Breast epithelium (tissue), 4 donors: Measurements from ENCODE around the gene FAM78A. TPM values are rescaled to one million over a fixed set of nuclear protein-coding genes. Genes with fewer than 3 reads are reported as not detected.

Experiments used
- DNase-seq, 2 donors: peaks; one replicate each; pipeline ENCODE4 v3.0.0-alpha.2; 2019; ENCODE audit warnings: low spot score in 2 of 2
- H3K27ac ChIP-seq, 2 donors: fragments of 200-600 bp; sonication (generic) in 1 of 2; one replicate each; pipeline ENCODE4 v1.5.1; 2016 to 2019; ENCODE audit warnings: mild to moderate bottlenecking in 1 of 2
- H3K27me3 ChIP-seq, 2 donors: fragments of 200-600 bp; sonication (generic) in 1 of 2; one replicate each; pipeline versions ENCODE4 v1.5.1 to v1.6.0; 2017 to 2019; ENCODE audit warnings: control low read depth in 1 of 2, mild to moderate bottlenecking in 1 of 2
- H3K36me3 ChIP-seq: fragments of 200-600 bp; one replicate; pipeline ENCODE4 v1.5.1; 2019
- H3K4me1 ChIP-seq, 2 donors: fragments of 200-600 bp; sonication (generic); one replicate each; pipeline ENCODE4 v1.5.1; 2016 to 2019; ENCODE audit warnings: control low read depth in 1 of 2
- H3K4me3 ChIP-seq, 3 donors: fragments of 200-600 bp; sonication (generic); 1 replicate in 2 of 3; 2 replicates in 1 of 3; pipeline ENCODE4 v1.5.1; 2016 to 2019; ENCODE audit warnings: mild to moderate bottlenecking in 3 of 3, moderate library complexity in 2 of 3
- H3K9me3 ChIP-seq, 2 donors: fragments of 200-600 bp; sonication (generic) in 1 of 2; one replicate each; pipeline ENCODE4 v1.5.1; 2016 to 2019; ENCODE audit warnings: control low read depth in 1 of 2
- CTCF ChIP-seq, 3 donors: fragments of 450-650 bp; IDR thresholded peaks; one replicate each; pipeline ENCODE4 v1.5.1; 2016 to 2017; ENCODE audit warnings: antibody characterized with exemption in 3 of 3, mild to moderate bottlenecking in 3 of 3, moderate library complexity in 3 of 3
- POLR2A ChIP-seq: fragments of 450-650 bp; IDR thresholded peaks from one replicate; pipeline ENCODE4 v1.6.1; 2016; ENCODE audit warnings: antibody characterized with exemption, mild to moderate bottlenecking, moderate library complexity
- POLR2AphosphoS5 ChIP-seq, 3 donors: sonication (generic); formaldehyde crosslinking; IDR thresholded peaks; one replicate each; pipeline ENCODE4 v1.6.1; 2017; ENCODE audit warnings: antibody characterized with exemption in 3 of 3
- intact Hi-C: fragments of 100-400 bp; cut with DNase I; formaldehyde crosslinking; loops from one replicate; pipeline ENCODE4 v1.15.1; 2023; ENCODE audit warnings: low total_unique reads
- total RNA-seq, 3 donors: library from RNA; depleted of rRNA; stranded (reverse); fragments of >200 nt; gene quantifications; one replicate each; pipeline ENCODE4 v1.1.0, GENCODE V29; 2016

FAM78A gene
- total RNA-seq, 3 donors from 2014 or later: 1.6 to 3.7 (median 2.5) TPM

GRCh38 chr9:131237931-131238401, 38.3 kb downstream of the FAM78A start:
- DNase-seq: peak; percentile 64 to 67
- Histone ChIP-seq H3K4me1 (peaks cover 0 to 4% of the 10 kb centered on the region in 2 donors), H3K9me3 (no peaks in the 10 kb centered on the region), H3K36me3 (peaks cover 3% of the 10 kb centered on the region), H3K27me3 (no peaks in the 10 kb centered on the region), H3K4me3 (peak overlapping the region; percentile 7 to 45 (median 20)), H3K27ac (peak overlapping the region; percentile 29 to 52)
- no peak for TF ChIP-seq CTCF (IDR thresholded peaks at IDR 0.05)
- no peak for TF ChIP-seq POLR2A
- no peak for TF ChIP-seq POLR2AphosphoS5 (IDR thresholded peaks at IDR 0.05)
- intact Hi-C loops: no loop called here

GRCh38 chr9:131237291-131237690, 39.0 kb downstream of the FAM78A start:
- intact Hi-C loops: no loop called here
- Histone ChIP-seq H3K9me3 (no peaks in the 10 kb centered on the region), H3K27ac (no peak overlapping the region), H3K4me3 (no peak overlapping the region), H3K27me3 (no peaks in the 10 kb centered on the region), H3K36me3 (peaks cover 3% of the 10 kb centered on the region), H3K4me1 (peaks cover 0 to 4% of the 10 kb centered on the region in 2 donors)
- no peak for TF ChIP-seq POLR2A
- TF ChIP-seq POLR2AphosphoS5 (IDR thresholded peaks at IDR 0.05): no peak
- DNase-seq: no peak

- DNase-seq: no peak
- H3K9me3 ChIP-seq: no peaks in the 10 kb centered on the region
- peaks cover 0 to 4% of the 10 kb centered on the region in 2 donors for H3K4me1 ChIP-seq
- no peak overlapping the region for H3K27ac ChIP-seq
- no peak overlapping the region for H3K4me3 ChIP-seq
- H3K36me3 ChIP-seq: peaks cover 3% of the 10 kb centered on the region
- no peaks in the 10 kb centered on the region for H3K27me3 ChIP-seq
- TF ChIP-seq CTCF (IDR thresholded peaks at IDR 0.05): no peak
- no peak for TF ChIP-seq POLR2AphosphoS5 (IDR thresholded peaks at IDR 0.05)
- no peak for TF ChIP-seq POLR2A
- intact Hi-C loops: no loop called here
Observed at GRCh38 chr9:131236761-131237160, 39.5 kb downstream of the FAM78A start.

- intact Hi-C loops: no loop called here
- TF ChIP-seq POLR2AphosphoS5 (IDR thresholded peaks at IDR 0.05): no peak
- TF ChIP-seq POLR2A: no peak
- no peak for TF ChIP-seq CTCF (IDR thresholded peaks at IDR 0.05)
- Histone ChIP-seq H3K9me3 (no peaks in the 10 kb centered on the region), H3K4me3 (no peak overlapping the region), H3K27ac (no peak overlapping the region), H3K4me1 (peaks cover 0 to 4% of the 10 kb centered on the region in 2 donors), H3K36me3 (peaks cover 3% of the 10 kb centered on the region), H3K27me3 (no peaks in the 10 kb centered on the region)
- DNase-seq: no peak
Observed at GRCh38 chr9:131236161-131236560, 40.1 kb downstream of the FAM78A start.

- H3K27me3 ChIP-seq: no peaks in the 10 kb centered on the region
- no peak overlapping the region for H3K27ac ChIP-seq
- no peak overlapping the region for H3K4me3 ChIP-seq
- intact Hi-C loops: no loop called here
- DNase-seq: no peak
- H3K4me1 ChIP-seq: peaks cover 0 to 4% of the 10 kb centered on the region in 2 donors
- peaks cover 3% of the 10 kb centered on the region for H3K36me3 ChIP-seq
- no peaks in the 10 kb centered on the region for H3K9me3 ChIP-seq
- TF ChIP-seq CTCF (IDR thresholded peaks at IDR 0.05): no peak
- TF ChIP-seq POLR2A: no peak
- no peak for TF ChIP-seq POLR2AphosphoS5 (IDR thresholded peaks at IDR 0.05)
Observed at GRCh38 chr9:131235480-131235851, 40.8 kb downstream of the FAM78A start.
